ENCODE results near the gene DPP7. TPM values are rescaled to one million over a fixed set of nuclear protein-coding genes. Genes with fewer than 3 reads are reported as not detected.

The DPP7 gene
- polyA plus RNA-seq, 1 of the 3 experiments (the other 2 are of a cell fraction), result 127 TPM

- Histone ChIP-seq H3K4me2 (no peak overlapping the region), H3K79me2 (ENCODE audit: insufficient read depth) (no peaks in the 10 kb centered on the region), H3K4me3 (ENCODE audit: low read depth in 2 of 2, low read length in 1 of 2) (no peak overlapping the region), H3K9me3 (no peaks in the 10 kb centered on the region), H3K27ac (ENCODE audit: low read depth in 2 of 2, low read length in 1 of 2) (no peak overlapping the region), H3K27me3 (ENCODE audit: insufficient read depth) (no peaks in the 10 kb centered on the region), H3F3A (replicated peaks; ENCODE audit: insufficient read depth) (no peaks in the 10 kb centered on the region), H3K4me1 (ENCODE audit: control insufficient read depth in 1 of 2, insufficient read depth in 2 of 2, low read depth in 1 of 2, low read length in 1 of 2) (no peaks in the 10 kb centered on the region), H2AFZ (ENCODE audit: low read depth) (no peak overlapping the region), H3K9me2 (no peaks in the 10 kb centered on the region), H4K20me1 (ENCODE audit: insufficient read depth) (no peaks in the 10 kb centered on the region), H3K9ac (no peak overlapping the region), H3K36me3 (replicated peaks in 1 of 2; ENCODE audit: control insufficient read depth in 1 of 2, insufficient read depth in 2 of 2, low read length in 1 of 2) (no peaks in the 10 kb centered on the region)
- no peak for DNase-seq
- POLR2A ChIA-PET, result no interaction called here
- CTCF ChIA-PET, result interaction anchor here (1.9 kb wide), 1 partner anchor 10 kb away, joined by 5 read pairs; no protein-coding TSS in a partner anchor
- 84% methylated on average over 26 of the region's 26 CpGs for WGBS (ENCODE audit: low lambda C conversion rate)
- no peak for TF ChIP-seq ZBTB33 (IDR thresholded peaks at IDR 0.05; ENCODE audit: borderline replicate concordance, low read depth)
- no peak for TF ChIP-seq ELF1 (IDR thresholded peaks at IDR 0.05)
- no peak for TF ChIP-seq GABPA (IDR thresholded peaks at IDR 0.05; ENCODE audit: low read depth)
- no peak for TF ChIP-seq GATA2 (CRISPR knock-in tag; IDR thresholded peaks at IDR 0.05)
- TF ChIP-seq EZH2phosphoT487 (IDR thresholded peaks at IDR 0.05; ENCODE audit: borderline replicate concordance, low read depth), result no peak
- TF ChIP-seq FOSL2 (IDR thresholded peaks at IDR 0.05; ENCODE audit: borderline replicate concordance, low read depth), result no peak
- no peak for TF ChIP-seq CTCF (IDR thresholded peaks at IDR 0.05)
Measured at GRCh38 chr9:137147091-137147792, 32.7 kb upstream of the DPP7 start.

GRCh38 chr9:137146527-137146918 lies 32.0 kb upstream of the DPP7 start:
- Histone ChIP-seq H3F3A (replicated peaks; ENCODE audit: insufficient read depth) (no peaks in the 10 kb centered on the region), H2AFZ (ENCODE audit: low read depth) (no peak overlapping the region), H3K27ac (ENCODE audit: low read depth in 2 of 2, low read length in 1 of 2) (no peak overlapping the region), H3K4me2 (no peak overlapping the region), H3K9ac (no peak overlapping the region), H3K4me1 (ENCODE audit: control insufficient read depth in 1 of 2, insufficient read depth in 2 of 2, low read depth in 1 of 2, low read length in 1 of 2) (no peaks in the 10 kb centered on the region), H4K20me1 (ENCODE audit: insufficient read depth) (no peaks in the 10 kb centered on the region), H3K4me3 (ENCODE audit: low read depth in 2 of 2, low read length in 1 of 2) (no peak overlapping the region), H3K79me2 (ENCODE audit: insufficient read depth) (no peaks in the 10 kb centered on the region), H3K9me3 (no peaks in the 10 kb centered on the region), H3K9me2 (no peaks in the 10 kb centered on the region), H3K27me3 (ENCODE audit: insufficient read depth) (no peaks in the 10 kb centered on the region), H3K36me3 (replicated peaks in 1 of 2; ENCODE audit: control insufficient read depth in 1 of 2, insufficient read depth in 2 of 2, low read length in 1 of 2) (no peaks in the 10 kb centered on the region)
- no peak for DNase-seq
- TF ChIP-seq RAD21 (IDR thresholded peaks at IDR 0.05; ENCODE audit: low read length) (no peak), TEAD4 (IDR thresholded peaks at IDR 0.05; ENCODE audit: borderline replicate concordance, insufficient read depth) (no peak), TCF12 (IDR thresholded peaks at IDR 0.05) (no peak), REST (IDR thresholded peaks at IDR 0.05; ENCODE audit: low read depth, low read length) (peak; percentile 84)
- POLR2A ChIA-PET, result no interaction called here
- CTCF ChIA-PET, result interaction anchor here (1.9 kb wide), 1 partner anchor 10 kb away, joined by 5 read pairs; no protein-coding TSS in a partner anchor
- WGBS (ENCODE audit: low lambda C conversion rate), result 69% methylated on average over 9 of the region's 9 CpGs

Measured in SK-N-SH (cell line).